ENCODE results near the gene NKX6-1. TPM values are rescaled to one million over a fixed set of nuclear protein-coding genes. Genes with fewer than 3 reads are reported as not detected.
A peak's percentile ranks its signal among the peaks of the same experiment; 100 is the strongest.

Gene NKX6-1
- polyA plus RNA-seq, 1 donor from 2014 or later, result 20.1 TPM

DNA sequence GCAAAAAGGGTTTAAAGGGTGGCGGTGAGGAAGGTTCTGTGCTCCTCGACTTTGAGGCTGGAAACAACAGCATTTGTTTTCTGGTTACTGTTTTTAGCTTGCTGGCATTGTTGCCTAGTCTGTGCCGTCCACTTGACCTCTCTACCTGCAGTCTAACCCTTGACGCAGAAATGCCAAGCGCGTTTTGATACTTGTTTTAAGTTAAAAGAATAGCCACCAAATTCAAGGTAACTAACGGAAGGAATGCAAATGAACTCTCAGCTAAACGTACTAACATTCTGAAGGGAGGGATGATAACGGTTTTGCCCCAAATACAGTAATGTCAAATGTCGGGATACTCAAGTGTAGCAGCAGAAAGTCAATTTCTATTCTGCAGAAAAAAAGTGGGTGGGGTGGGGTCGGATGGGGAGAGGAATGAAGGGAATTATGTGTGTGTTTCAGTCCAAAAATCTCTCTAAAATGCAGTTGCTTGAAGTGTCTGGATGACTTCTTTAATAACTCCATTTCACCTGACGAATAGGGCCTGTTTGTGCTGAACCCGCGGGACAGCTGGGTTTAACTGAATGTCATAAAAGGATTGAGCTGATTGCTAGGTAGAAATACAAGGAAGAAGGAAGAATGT, 3.4 kb upstream of the NKX6-1 start:
- Histone ChIP-seq H3K36me3 (ENCODE audit: insufficient read depth, low read length) (no peaks in the 10 kb centered on the region), H2AFZ (ENCODE audit: low read depth, low read length) (no peak overlapping the region), H3K9me2 (ENCODE audit: insufficient read depth, low read length) (no peaks in the 10 kb centered on the region), H3F3A (ENCODE audit: insufficient read depth, low read length, poor library complexity, severe bottlenecking) (no peaks in the 10 kb centered on the region), H3K4me2 (ENCODE audit: low read length) (no peak overlapping the region), H3K9ac (ENCODE audit: low read length) (no peak overlapping the region), H3K79me2 (replicated peaks; ENCODE audit: insufficient read depth, low read length) (no peaks in the 10 kb centered on the region), H3K27ac (ENCODE audit: low read length) (no peak overlapping the region), H3K9me3 (ENCODE audit: low read length) (no peaks in the 10 kb centered on the region), H4K20me1 (ENCODE audit: insufficient read depth) (no peaks in the 10 kb centered on the region), H3K27me3 (ENCODE audit: insufficient read depth, low read depth, low read length) (peaks cover 79% of the 10 kb centered on the region), H3K4me3 (ENCODE audit: low read length) (no peak overlapping the region)
- TF ChIP-seq POLR2AphosphoS5 (IDR thresholded peaks at IDR 0.05) (peak; percentile 44), RAD21 (conservative IDR thresholded peaks at IDR 0.05) (no peak)

DNA sequence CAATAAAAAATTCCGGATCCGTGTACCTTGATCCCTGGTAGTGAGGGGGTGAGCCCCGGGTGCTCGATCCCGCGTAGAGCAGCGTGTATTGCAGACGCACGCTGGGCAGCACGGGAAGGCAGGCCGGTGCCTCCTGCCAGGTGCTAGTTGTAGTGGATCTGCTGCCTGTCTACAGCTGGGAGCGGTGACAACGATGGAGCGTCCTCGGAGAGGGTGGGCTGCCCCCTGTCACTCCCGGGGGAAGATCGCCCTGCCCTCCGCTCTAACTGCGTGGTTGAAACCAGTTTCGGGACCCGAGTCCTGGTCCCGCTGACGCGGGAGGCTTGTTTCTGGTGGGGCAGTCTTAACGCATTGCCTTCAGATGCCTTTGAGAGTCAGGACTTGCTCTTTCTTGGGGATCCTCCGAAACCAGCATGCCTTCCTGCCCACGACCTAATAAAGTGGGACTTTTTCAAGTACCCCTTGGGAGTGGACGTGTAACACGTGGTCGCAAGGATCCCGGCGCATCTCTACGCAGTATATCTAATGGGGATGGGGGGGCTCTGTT, 2.7 kb upstream of the NKX6-1 start:
- H3K36me3 ChIP-seq (ENCODE audit: insufficient read depth, low read length), result no peaks in the 10 kb centered on the region
- H3K4me2 ChIP-seq (ENCODE audit: low read length), result no peak overlapping the region

DNA sequence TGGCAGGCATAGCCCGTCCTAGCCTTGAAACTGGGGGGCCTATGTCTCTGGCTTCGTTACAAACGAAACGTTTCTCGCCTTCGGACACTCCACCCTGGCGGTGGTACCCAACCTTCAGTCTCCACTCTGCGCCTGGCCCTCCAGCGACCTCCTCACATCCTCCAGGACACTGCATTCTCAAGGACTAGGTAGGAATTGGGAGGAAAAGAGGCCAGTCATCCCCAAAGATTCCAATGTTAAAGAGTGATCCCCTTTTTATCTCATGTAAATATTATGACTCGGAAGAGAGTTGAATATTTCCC, 2.1 kb upstream of the NKX6-1 start:
- Histone ChIP-seq H3K9me2 (ENCODE audit: insufficient read depth, low read length) (no peaks in the 10 kb centered on the region), H3F3A (ENCODE audit: insufficient read depth, low read length, poor library complexity, severe bottlenecking) (no peaks in the 10 kb centered on the region), H3K4me2 (ENCODE audit: low read length) (no peak overlapping the region), H4K20me1 (ENCODE audit: insufficient read depth) (no peaks in the 10 kb centered on the region), H2AFZ (ENCODE audit: low read depth, low read length) (no peak overlapping the region), H3K27ac (ENCODE audit: low read length) (no peak overlapping the region), H3K27me3 (ENCODE audit: insufficient read depth, low read depth, low read length) (peaks cover 90% of the 10 kb centered on the region), H3K36me3 (ENCODE audit: insufficient read depth, low read length) (no peaks in the 10 kb centered on the region), H3K79me2 (replicated peaks; ENCODE audit: insufficient read depth, low read length) (no peaks in the 10 kb centered on the region), H3K9ac (ENCODE audit: low read length) (no peak overlapping the region), H3K9me3 (ENCODE audit: low read length) (no peaks in the 10 kb centered on the region), H3K4me3 (ENCODE audit: low read length) (no peak overlapping the region)
- TF ChIP-seq, protein P1, sequence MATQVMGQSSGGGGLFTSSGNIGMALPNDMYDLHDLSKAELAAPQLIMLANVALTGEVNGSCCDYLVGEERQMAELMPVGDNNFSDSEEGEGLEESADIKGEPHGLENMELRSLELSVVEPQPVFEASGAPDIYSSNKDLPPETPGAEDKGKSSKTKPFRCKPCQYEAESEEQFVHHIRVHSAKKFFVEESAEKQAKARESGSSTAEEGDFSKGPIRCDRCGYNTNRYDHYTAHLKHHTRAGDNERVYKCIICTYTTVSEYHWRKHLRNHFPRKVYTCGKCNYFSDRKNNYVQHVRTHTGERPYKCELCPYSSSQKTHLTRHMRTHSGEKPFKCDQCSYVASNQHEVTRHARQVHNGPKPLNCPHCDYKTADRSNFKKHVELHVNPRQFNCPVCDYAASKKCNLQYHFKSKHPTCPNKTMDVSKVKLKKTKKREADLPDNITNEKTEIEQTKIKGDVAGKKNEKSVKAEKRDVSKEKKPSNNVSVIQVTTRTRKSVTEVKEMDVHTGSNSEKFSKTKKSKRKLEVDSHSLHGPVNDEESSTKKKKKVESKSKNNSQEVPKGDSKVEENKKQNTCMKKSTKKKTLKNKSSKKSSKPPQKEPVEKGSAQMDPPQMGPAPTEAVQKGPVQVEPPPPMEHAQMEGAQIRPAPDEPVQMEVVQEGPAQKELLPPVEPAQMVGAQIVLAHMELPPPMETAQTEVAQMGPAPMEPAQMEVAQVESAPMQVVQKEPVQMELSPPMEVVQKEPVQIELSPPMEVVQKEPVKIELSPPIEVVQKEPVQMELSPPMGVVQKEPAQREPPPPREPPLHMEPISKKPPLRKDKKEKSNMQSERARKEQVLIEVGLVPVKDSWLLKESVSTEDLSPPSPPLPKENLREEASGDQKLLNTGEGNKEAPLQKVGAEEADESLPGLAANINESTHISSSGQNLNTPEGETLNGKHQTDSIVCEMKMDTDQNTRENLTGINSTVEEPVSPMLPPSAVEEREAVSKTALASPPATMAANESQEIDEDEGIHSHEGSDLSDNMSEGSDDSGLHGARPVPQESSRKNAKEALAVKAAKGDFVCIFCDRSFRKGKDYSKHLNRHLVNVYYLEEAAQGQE (IDR thresholded peaks at IDR 0.05; ENCODE audit: borderline replicate concordance), result no peak
- TF ChIP-seq SMC3 (conservative IDR thresholded peaks at IDR 0.05; ENCODE audit: poor library complexity) (no peak), RAD21 (conservative IDR thresholded peaks at IDR 0.05) (no peak), POLR2AphosphoS5 (IDR thresholded peaks at IDR 0.05) (no peak), TAF1 (IDR thresholded peaks at IDR 0.05; ENCODE audit: low read depth) (no peak), EP300 (conservative IDR thresholded peaks at IDR 0.05; ENCODE audit: poor library complexity, severe bottlenecking) (no peak)

More for the DNA sequence above, 2.7 kb upstream of the NKX6-1 start:
- no peaks in the 10 kb centered on the region for H3K9me2 ChIP-seq (ENCODE audit: insufficient read depth, low read length)
- H3K9ac ChIP-seq (ENCODE audit: low read length), result no peak overlapping the region
- H3K79me2 ChIP-seq (replicated peaks; ENCODE audit: insufficient read depth, low read length), result no peaks in the 10 kb centered on the region
- peak overlapping the region; percentile 29 for H3K4me3 ChIP-seq (ENCODE audit: low read length)
- no peak for TF ChIP-seq TAF1 (IDR thresholded peaks at IDR 0.05; ENCODE audit: low read depth)
- TF ChIP-seq POLR2AphosphoS5 (IDR thresholded peaks at IDR 0.05), result peak; percentile 70
- no peak for TF ChIP-seq SMC3 (conservative IDR thresholded peaks at IDR 0.05; ENCODE audit: poor library complexity)
- no peak for TF ChIP-seq EP300 (conservative IDR thresholded peaks at IDR 0.05; ENCODE audit: poor library complexity, severe bottlenecking)
- peak; percentile 13 for TF ChIP-seq EZH2 (IDR thresholded peaks at IDR 0.05; ENCODE audit: borderline replicate concordance, insufficient read depth, low read length, poor library complexity, severe bottlenecking)
- TF ChIP-seq RAD21 (conservative IDR thresholded peaks at IDR 0.05), result no peak
- TF ChIP-seq MXI1 (conservative IDR thresholded peaks at IDR 0.05; ENCODE audit: poor library complexity, severe bottlenecking), result no peak
- H2AFZ ChIP-seq (ENCODE audit: low read depth, low read length), result no peak overlapping the region
- peaks cover 85% of the 10 kb centered on the region for H3K27me3 ChIP-seq (ENCODE audit: insufficient read depth, low read depth, low read length)
- no peaks in the 10 kb centered on the region for H3F3A ChIP-seq (ENCODE audit: insufficient read depth, low read length, poor library complexity, severe bottlenecking)
- H3K9me3 ChIP-seq (ENCODE audit: low read length), result no peaks in the 10 kb centered on the region
- H4K20me1 ChIP-seq (ENCODE audit: insufficient read depth), result no peaks in the 10 kb centered on the region
- H3K27ac ChIP-seq (ENCODE audit: low read length), result no peak overlapping the region
